HUDEP-2 (cell line): ENCODE data around the gene NTM.

ENCODE experiments used
- DNase-seq, 76 experiments: peaks; one replicate each; lab custom pipeline; 2025; ENCODE audit not compliant: unreplicated experiment in 76 of 76; lab: John Stamatoyannopoulos, UW

Gene NTM

GRCh38 chr11:132137289-132137980, 767.0 kb downstream of the NTM start:
- no peak for DNase-seq

DNA sequence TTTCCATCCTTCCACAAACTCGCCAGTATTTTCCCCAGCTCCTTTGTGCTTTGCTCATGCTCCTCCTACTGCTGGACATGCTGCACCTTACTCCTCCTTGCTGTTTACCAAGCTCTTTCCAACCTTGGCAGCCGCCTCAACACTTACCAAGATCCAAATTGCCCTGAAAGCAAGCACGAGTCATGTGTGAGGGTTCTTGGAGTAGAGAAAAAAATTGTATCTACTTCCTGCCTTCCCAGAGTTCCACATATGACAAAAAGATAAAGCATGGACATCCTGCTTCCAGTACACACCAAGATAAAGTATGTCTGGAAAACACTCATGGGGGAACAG, 767.5 kb downstream of the NTM start:
- no peak for DNase-seq

- no peak for DNase-seq
Measured at GRCh38 chr11:132139181-132139580, 768.8 kb downstream of the NTM start.

DNA sequence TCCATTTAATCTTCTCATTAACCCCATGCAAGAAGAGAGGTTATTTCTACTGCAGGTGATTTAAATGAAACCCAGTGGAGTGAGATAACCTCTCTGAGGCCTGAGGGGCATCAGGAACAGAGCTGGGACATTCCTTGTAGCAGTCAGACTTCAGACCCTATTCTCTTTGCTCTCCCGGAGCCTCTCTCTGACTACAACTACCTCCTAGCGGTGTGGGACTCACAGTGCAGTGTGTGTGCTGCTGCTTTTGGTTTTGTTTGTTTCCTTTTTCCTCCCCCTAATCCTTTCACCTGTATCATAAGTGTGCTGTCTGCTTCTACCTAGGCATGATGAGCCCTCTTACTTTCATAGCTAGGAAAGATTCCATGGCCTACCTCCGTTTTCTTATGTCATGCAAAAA, 769.6 kb downstream of the NTM start:
- DNase-seq: no peak

GRCh38 chr11:132142121-132142520, 771.7 kb downstream of the NTM start:
- no peak for DNase-seq

DNA sequence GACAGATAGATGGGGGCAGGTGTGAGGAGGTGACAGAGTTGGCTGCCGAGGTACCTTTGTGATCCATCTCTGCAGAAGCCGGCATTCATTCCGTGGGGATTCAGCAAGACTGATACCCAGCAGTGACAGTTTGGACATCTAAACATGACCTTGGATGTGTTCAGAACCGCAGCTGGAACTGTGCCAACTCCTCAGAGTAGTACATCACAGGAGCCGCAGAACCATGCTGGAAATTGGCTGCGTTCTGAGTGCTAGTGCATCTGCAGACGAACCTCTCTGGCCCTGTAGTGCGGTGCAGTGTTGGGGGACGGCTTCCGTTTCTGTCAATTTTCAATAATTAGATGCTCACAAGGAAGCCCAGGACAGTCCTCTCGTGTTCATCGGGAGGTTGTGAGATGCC, 772.1 kb downstream of the NTM start:
- no peak for DNase-seq

DNA sequence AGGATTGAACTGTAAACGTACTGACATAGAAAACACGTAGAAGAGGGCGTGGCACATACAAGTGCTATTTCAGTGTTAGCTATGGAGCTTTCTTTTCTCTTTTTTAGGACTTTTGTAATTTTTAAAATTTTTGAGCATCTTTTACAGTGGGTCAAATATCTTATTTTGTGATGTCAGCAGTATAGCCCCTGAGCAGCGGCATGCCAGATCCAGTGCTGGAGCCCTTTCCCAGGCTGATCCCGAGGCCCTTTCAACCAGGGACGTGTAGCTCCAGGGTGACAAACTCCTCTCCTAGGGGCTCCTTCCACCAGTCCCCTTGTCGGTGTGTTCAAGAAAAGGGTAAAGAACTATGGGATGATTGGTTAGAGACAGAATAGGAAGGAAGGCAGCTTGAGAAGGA, 777.0 kb downstream of the NTM start:
- no peak for DNase-seq

DNA sequence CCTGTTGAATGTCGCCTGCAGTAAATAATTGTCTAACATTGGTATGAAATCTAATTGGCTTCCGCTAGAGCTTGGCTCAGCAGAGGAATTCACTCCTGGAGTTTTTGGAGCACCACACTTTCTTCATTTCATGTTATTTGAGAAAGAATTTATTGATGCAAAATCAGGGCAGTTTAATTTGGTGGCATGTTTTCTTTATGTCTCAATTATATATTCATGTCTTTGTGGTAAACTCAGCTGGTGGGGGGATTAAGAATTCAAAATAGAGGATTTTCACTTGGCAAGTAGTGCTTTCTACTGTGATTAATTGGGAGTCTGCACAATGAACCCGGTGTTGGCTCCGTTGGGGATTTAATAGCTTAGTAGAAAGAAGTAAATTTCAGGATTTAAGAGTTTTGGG, 784.4 kb downstream of the NTM start:
- no peak for DNase-seq

DNA sequence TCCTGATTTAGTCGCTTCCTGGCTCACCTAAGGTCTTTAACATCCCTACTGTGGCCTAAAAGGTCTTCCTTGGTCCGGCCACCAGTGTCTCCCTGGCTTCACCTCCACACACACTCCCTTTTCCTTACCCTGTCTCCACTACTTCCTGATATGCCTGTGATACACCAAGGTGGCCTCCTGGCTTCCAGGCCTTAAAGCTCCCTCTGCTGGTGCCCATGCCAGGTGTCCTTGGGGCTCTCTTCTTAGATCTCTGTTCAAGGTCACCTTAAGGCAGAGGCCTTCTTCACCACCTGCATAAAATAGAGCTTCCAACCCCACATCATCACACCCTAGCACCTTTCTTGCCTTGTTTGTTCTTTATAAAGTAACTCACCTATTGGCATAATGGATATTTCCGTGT, 787.7 kb downstream of the NTM start:
- peak in 5 of 76 experiments; percentile 1 to 5 (median 4) for DNase-seq

DNA sequence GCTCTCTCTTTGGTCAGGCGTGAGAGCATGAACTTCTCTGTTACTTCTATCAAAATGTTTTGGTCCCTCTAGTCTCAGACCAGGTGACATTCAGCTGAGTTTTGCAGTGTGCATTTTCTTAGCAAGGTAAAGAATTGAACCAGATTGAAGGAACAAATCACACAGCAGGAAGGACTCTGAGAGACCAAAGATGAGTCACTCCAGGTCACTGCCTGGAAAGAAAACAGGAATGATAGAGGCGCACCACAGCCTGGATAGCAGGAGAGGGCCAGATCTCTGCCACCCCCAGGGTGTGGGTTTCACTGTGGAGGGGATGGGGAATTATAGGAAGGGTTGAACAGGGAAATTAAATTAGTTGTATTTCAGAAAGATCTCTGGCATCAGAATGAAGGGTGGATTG, 788.3 kb downstream of the NTM start:
- DNase-seq: no peak

DNA sequence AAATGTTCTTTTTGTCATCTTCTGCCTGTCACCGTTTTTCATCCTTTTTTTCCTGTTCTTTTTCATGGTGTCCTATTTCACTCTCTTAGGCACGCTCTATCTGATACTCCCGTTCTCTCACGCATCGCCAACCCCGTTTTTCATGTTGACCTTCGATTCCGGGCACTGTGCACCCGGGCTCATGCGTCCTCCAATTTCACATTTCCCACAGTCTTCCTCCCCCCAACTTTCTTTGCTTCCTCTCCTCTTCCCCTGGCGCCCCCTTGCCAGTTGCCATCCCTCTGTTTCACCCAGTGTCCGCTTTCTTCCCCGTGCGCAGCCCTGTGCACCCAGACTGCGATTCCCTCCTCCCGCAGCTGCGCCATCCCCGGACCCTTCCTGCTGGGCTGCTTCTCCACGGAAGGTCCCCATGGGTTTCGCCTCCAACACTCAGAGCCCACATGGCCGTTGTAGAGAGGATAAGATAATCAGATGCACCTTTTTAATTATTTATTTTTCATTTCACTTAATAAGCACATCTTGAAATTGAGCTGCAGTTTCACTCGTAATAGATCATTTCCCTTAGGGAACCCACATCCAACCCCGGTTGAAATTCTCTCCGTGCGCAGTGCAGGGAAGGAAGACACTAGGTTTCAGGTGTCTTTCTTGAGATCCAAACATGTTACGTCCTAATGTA, 791.1 kb downstream of the NTM start:
- no peak for DNase-seq

GRCh38 chr11:132168344-132168981, 798.0 kb downstream of the NTM start:
- no peak for DNase-seq

DNA sequence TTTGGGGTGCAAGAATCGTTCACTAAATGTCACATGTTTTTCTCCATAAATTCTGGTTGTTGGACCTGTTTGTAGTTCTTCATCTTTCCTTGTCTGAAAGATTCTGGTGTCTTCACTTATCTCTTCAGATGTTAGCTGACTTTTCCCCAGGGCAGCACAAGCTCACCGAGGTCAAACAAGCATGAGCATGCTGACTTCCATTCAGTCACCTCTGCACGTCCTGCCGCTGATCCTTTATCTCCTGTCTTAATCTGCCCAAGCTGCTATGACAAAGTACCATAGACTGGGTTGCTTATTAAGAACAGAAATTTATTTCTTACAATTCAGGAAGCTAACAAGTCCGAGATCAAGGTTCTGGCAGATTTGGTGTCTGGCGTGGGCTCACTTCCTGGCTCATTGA, 800.6 kb downstream of the NTM start:
- DNase-seq: no peak

GRCh38 chr11:132174362-132175255, 804.2 kb downstream of the NTM start:
- DNase-seq: no peak

- DNase-seq: peak in 5 of 76 experiments; percentile 2 to 14 (median 4)
Measured at GRCh38 chr11:132177106-132177505, 806.7 kb downstream of the NTM start.

DNA sequence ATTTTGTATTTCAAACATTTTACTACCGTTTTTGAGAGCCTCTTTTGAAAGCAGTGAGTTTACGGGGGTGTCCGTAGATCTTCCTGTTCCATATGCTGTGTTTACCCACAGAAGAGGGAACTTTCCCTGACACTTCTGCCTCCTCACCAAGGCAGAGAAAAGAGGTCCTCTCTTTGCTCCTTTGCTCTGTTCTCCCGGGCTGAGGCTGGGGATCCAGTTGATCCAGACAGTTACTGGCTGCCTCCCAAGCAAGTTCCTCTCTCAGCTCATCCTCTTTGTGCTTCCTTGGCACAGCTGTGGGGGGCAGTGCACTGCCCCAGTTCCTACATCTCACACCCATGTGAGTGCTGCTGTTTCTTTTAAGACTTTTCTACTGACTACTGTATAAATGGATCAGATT, 813.7 kb downstream of the NTM start:
- no peak for DNase-seq

- DNase-seq: no peak
Measured at GRCh38 chr11:132185726-132186592, 815.5 kb downstream of the NTM start.

GRCh38 chr11:132186699-132187098, 816.3 kb downstream of the NTM start:
- DNase-seq: no peak

DNA sequence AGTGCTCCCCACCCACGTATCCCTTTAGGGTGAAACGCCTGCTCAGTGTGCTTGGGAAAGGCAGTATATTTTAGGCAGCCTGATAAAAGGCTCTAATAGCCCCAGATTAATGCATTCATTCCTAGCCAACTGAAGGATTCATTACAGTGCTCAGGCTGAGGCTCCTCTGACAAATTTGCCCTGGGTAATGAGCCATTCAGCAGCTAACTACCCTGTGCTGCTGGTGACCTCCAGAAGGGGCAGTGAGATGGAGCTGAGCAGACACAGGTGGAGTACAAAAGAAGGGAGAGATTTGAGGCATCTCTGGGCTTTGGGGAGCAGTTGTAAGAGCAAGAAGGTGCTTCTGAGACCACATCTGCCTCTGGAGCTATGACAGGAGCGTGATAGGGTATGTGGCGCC, 817.0 kb downstream of the NTM start:
- DNase-seq: no peak

GRCh38 chr11:132187814-132188213, 817.4 kb downstream of the NTM start:
- DNase-seq: no peak
